GM13977 (cell line): ENCODE results near the gene CCL15.

Source experiments
- DNase-seq: peaks from one replicate; pipeline ENCODE4 v3.0.0; 2012; ENCODE audit warnings: low spot score
- CTCF ChIP-seq: IDR thresholded peaks from 2 replicates; pipeline ENCODE4 v1.5.1; 2012; ENCODE audit warnings: mild to moderate bottlenecking, control low read depth; ENCODE audit not compliant: insufficient read depth; ENCODE audit errors: extremely low read depth, missing control alignments
- in situ Hi-C: fragments of 300-500 bp; cut with MboI; formaldehyde crosslinking; loops from one replicate; pipeline ENCODE4 v1.12.0; 2022; ENCODE audit warnings: low sequenced_read_pairs, low pct_unique_long_range_greater_than_20kb, mixed read lengths, inconsistent platforms; ENCODE audit not compliant: unreplicated experiment

Gene CCL15, protein sequence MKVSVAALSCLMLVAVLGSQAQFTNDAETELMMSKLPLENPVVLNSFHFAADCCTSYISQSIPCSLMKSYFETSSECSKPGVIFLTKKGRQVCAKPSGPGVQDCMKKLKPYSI

DNA sequence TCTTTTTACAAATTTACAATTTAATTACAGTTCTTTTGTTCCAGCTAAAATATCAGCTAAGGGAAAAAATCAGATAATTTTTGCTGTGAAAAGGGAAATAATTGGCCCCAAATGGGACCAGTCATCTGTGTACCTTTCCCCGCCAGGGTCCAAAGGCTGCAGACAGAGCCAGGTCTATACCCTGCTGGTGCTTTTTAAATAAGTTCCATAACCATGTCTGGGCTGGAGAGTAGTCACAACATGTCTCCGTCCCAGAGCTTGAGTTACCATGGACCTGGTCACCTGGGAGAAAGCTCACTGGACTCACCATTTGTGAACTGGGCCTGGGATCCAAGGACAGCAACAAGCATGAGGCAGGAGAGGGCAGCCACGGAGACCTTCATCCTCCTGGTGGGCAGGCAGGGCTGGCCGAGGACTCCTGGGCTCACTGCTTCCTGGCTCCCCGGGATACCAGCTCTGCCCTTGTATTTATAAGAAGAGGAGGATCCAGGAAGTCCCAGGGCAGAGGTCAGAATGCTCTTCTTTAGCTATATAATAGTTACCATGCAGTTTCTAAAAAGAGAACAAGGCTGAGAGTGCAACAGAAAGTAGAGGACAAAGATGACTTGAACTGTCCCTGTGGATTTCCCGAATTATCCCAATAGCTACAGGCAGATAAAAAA is at the start of gene CCL15:
TSS of gene CCL15 (minus strand) at position 444 of the 662 bp plus-strand sequence. CDS start at position 383, 61 bp downstream.
- no peak for TF ChIP-seq CTCF
- DNase-seq: no peak
- in situ Hi-C loops: no loop called here

GRCh38 chr17:36049643-36050042 is 48.3 kb upstream of the CCL15 start:
- in situ Hi-C loops: no loop called here
- no peak for DNase-seq
- TF ChIP-seq CTCF: no peak

DNA sequence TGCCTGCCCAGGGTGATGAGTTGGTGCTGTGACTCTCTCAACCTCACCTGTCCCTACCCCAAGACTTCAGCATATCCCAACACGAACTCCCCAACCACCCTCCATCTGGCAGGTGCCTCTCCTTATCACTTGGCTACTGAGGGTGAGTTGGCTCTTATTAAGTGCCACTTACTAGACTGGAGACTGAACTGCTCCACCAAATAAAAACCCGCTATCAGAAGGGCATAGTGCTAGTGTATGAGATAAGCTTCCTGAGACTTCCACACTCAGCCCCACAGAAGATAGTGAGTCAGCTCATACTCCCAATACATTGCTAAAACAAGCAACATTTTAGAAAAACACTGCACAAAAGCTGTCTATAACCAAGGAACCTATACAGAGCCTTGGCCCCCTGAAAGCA is 46.7 kb upstream of the CCL15 start:
- no peak for TF ChIP-seq CTCF
- in situ Hi-C loops: no loop called here
- no peak for DNase-seq

DNA sequence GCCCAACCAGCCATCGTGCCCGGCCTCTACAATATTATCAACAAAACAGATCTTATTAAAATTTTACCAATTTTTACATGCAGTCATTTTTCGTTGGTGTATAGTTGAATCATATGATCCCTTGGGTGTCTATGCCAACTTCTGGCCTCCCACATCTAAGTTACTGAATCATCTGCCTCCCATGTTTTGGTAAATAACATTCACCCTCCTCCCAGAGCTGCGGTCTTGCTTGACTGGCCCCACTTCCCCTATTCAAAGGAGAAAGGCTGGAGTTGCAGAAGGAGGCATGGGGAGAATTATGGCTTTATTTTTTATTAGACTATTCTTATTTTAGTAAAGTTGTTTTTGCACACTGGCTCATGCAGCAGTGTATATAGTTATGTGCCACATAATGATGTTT is 34.9 kb upstream of the CCL15 start:
- TF ChIP-seq CTCF: no peak
- DNase-seq: no peak
- in situ Hi-C loops: no loop called here

DNA sequence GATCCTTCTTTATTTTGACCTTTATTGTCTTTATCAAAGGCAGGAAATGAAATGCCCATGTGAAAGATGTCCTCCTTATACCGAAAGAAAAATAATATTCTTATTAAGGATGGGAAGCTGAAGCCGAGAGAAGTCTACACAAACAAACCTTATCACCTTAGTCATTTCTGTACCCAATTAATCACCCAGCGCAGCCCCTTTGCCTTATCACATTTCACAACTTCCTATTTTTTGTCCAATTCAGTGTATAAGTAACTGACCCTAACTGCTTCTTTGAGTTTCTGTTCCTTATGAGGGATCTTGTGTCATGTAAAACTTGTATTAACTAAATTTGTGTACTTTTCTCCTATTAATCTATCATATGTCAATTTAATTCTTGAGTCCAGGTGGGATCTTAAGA is 32.8 kb upstream of the CCL15 start:
- no peak for DNase-seq
- in situ Hi-C loops: no loop called here
- TF ChIP-seq CTCF: no peak

DNA sequence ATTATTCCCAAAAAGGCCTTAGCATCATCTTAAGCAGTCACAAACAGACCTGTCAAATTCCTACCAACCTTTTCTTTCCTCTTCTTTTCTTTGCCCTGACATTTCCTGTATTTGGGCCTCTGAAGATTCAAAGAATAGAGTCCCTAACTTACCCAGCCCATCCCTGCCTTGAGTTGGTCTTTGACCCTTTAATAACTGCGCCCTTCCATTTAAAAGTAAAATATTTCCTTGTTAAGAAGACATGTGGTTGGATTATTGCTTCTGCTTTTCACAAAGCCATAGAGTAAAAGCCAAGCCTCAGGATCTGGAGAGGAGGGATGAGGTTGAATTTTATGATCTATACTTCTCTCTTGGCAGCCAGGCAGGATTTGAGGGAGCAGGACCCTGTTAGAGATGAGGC is 29.6 kb upstream of the CCL15 start:
- no peak for TF ChIP-seq CTCF
- in situ Hi-C loops: no loop called here
- DNase-seq: no peak
